NCI-H69 (cell line): Measurements from ENCODE around the gene MRPS33.
"Not testable (repeated sequence)": the region's sequence is repeated elsewhere in the genome, so short reads cannot be mapped to it uniquely, and the experiment has no call there.

ENCODE experiments used
- DNase-seq: peaks from one replicate; lab custom pipeline; 2025; lab: John Stamatoyannopoulos, UW

The MRPS33 gene

DNA sequence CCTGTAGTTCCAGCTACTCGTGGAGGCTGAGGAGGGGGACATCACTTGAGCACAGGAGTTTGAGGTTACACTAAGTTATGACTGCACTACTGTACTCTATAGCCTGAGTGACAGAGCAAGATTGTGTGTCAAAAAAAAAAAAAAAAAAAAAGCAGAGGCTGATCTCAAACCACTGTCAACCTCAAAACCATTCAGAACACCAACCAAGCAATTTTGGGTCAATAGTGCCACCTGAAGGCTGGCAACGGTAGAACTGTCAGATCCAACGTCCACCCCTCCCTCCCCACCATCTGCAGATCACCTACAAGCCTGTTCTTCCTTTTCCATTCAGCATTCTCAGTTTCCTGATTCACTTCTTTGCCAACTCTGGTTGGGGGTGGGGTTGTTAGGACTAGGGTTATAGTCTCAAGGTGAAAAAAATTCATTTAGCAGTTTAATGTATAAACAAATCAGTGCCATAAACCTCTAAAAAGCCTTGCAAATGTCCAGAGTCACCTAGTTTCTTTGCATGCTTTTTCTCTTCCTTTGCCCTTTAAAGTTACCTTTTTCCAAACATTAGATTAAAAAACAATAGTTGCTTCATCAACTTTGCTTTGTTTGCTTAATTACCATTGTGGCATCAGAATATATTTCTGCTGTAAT, 2.6 kb downstream of the MRPS33 start:
- DNase-seq: peak; percentile 80

- DNase-seq: no peak
Measured at GRCh38 chr7:141011443-141011842, 3.3 kb downstream of the MRPS33 start.

GRCh38 chr7:141003172-141004065, 11.3 kb downstream of the MRPS33 start:
- no peak for DNase-seq

DNA sequence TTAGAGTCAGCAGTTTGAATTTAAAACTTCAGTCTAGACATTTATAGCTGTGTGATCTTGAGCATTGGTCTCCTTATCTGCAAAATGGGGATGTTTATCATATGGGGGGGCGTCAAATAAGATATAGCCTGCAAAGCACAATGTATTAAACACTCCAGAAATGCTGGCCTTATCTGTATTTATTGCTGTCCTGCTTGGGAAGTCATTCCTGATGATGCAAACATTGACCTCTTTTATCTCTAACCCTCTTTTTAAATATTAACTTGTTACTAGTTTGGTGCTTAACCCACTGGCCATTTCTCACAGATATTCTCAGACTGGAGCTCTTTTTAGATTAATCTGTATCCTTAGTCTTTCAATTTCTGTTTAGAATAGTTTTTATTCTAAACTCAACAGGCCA, 13.2 kb downstream of the MRPS33 start:
- no peak for DNase-seq

GRCh38 chr7:141001122-141001521, 13.6 kb downstream of the MRPS33 start:
- no peak for DNase-seq

GRCh38 chr7:140998715-140999114, 16.0 kb downstream of the MRPS33 start:
- DNase-seq: no peak

- DNase-seq: no peak
Measured at GRCh38 chr7:140992422-140992821, 22.3 kb downstream of the MRPS33 start.

- DNase-seq: no peak
Measured at GRCh38 chr7:140990193-140990962, 24.4 kb downstream of the MRPS33 start.

DNA sequence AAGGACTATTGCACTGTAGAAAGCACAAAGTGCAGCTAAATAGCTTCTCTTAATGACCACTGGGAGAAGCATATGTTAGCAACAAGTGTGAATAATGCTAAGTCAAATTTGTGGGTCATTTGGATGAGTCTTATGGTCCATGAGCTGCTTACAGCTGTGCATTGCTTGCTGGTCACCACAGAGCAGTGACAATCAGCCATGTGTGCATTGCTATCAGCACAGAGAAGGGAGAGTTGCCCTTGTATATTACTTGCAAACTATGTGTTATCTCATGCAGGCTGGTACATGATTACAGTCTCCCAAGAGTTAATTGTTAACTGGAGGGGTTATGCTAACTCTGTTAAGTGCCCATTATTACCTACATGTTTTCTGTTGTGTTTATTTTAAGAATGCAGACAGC, 25.7 kb downstream of the MRPS33 start:
- no peak for DNase-seq

- peak; percentile 23 for DNase-seq
Measured at GRCh38 chr7:140983802-140984201, 30.9 kb downstream of the MRPS33 start.

DNA sequence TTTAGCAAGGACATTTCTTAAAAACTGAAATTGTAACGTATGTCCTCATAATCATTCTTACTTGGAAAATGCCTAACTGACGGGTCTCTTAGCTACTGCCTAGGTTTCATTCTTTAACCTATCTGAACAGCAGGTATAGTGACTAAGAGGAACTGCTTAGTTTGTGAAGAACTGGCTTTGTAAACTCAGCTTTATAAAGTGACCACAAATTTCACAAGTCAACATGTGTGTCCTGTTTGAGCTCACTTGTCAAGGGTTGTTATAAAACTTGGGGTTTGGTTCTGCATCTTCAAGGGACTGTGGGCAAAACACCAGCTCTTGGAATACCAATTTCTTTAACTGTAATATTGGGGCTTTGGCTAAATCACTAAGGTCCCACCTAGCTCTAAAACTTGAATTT, 32.2 kb downstream of the MRPS33 start:
- DNase-seq: no peak

- DNase-seq: no peak
Measured at GRCh38 chr7:140981951-140982350, 32.8 kb downstream of the MRPS33 start.

DNA sequence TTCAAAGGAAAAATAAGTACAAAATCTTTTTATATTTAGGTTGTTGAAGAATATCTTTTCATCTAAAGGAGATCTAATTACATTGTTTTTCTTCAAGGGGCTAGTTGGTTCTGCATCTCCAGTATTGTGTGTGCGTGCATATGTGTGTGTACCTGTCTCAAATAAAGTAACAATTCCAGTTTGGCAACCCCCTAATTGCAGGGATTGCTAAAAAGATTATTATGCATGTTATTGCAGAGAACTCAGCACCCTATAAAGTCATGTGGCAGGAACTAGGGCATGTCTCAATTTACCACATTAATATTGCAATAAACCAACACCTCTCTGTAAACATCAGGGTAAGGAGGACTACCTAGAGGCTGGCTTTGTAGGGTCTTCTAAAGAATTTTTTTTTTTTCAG, 37.0 kb downstream of the MRPS33 start:
- no peak for DNase-seq

- peak; percentile 84 for DNase-seq
Measured at GRCh38 chr7:140972876-140973829, 41.6 kb downstream of the MRPS33 start.

DNA sequence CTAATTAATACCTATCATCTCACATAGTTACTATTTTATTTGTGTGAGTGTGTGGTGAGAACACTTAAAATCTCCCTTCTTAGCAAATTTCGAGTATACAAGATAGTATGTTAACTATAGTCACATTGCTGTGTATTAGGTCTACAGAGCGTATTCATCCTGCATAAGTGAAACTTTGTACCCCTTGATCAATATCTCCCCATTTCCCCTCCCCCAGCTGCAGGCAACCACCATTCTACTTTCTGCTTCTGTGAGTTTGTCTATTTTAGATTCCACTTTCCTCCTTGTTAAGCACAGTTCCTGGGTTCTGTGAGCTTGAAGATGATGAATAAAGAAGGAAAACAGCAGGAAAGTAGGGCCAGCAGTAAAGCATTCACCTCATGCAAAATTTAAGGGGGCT, 42.4 kb downstream of the MRPS33 start:
- no peak for DNase-seq

GRCh38 chr7:140967438-140967837, 47.3 kb downstream of the MRPS33 start:
- DNase-seq: no peak

- peak; percentile 15 for DNase-seq
Measured at GRCh38 chr7:140966561-140967233, 48.1 kb downstream of the MRPS33 start.

DNA sequence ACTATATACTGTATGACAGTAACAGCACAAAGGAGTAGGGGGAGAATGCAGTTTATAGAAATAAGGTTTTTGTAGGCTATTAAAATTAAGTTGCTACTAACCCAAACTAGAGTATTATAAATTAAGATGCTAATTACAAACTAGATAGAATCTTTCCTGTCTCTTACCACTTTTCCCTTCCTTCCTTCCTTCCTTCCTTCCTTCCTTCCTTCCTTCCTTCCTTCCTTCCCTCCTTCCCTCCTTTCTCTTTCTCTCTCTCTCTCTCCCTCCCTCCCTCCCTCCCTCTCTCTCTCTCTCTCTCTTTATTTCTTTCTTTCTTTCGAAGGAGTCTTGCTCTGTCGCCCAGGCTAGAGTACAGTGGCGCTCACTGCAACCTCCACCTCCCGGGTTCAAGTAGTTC, 53.6 kb downstream of the MRPS33 start:
- no peak for DNase-seq

DNA sequence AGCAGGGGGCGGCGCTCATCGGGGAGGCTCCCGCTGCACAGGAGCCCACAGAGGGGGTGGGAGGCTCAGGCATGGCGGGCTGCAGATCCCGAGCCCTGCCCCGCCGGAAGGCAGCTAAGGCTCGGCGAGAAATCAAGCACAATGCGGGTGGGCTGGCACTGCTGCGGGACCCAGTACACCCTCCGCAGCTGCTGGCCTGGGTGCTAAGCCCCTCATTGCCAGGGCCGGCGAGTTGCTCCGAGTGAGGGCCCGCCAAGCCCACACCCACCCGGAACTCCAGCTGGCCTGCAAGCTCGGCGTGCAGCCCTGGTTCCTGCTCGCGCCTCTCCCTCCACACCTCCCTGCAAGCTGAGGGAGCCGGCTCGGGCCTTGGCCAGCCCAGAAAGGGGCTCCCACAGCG, 57.8 kb downstream of the MRPS33 start:
- not testable (repeated sequence) for DNase-seq
